Measurements from ENCODE around the gene ATP1A1. TPM values are rescaled to one million over a fixed set of nuclear protein-coding genes. Genes with fewer than 3 reads are reported as not detected.

Gene ATP1A1
- total RNA-seq, 1 experiment from 2014 or later = 378 TPM

- BruUV-seq (replicated peaks) = no TSS peak
- POLR2A ChIA-PET = interaction anchor here (1.1 to 2.3 kb wide), 3 partner anchors 12 to 28 kb away, joined by 4 to 13 read pairs (median 11); no protein-coding TSS in a partner anchor
- DNase-seq (ENCODE audit: unreplicated experiment) = no peak
- no peaks in the 10 kb centered on the region for H3K9me3 Mint-ChIP-seq (ENCODE audit: unreplicated experiment)
- H3K27me3 Mint-ChIP-seq (ENCODE audit: insufficient read depth, unreplicated experiment) = no peaks in the 10 kb centered on the region
- intact Hi-C loops (cut with micrococcal nuclease) = no loop called here
- peaks cover 10% of the 10 kb centered on the region for H3K4me1 Mint-ChIP-seq (ENCODE audit: insufficient read depth, unreplicated experiment)
- H3K4me3 Mint-ChIP-seq (ENCODE audit: unreplicated experiment) = no peak overlapping the region
- H3K27ac Mint-ChIP-seq (ENCODE audit: low read depth, unreplicated experiment) = peak overlapping the region; percentile 21
- CTCF ChIA-PET = interaction anchor here (0.5 to 1.1 kb wide), 4 partner anchors 13 to 222 kb away, joined by 3 to 5 read pairs (median 4); no protein-coding TSS in a partner anchor
- no peaks in the 10 kb centered on the region for H3K36me3 Mint-ChIP-seq (ENCODE audit: insufficient read depth, unreplicated experiment)
- TF ChIP-seq CTCF (IDR thresholded peaks at IDR 0.05; ENCODE audit: unreplicated experiment) = no peak
Observed at GRCh38 chr1:116347696-116348095, 25.3 kb upstream of the ATP1A1 start.

- no peak overlapping the region for H3K27ac Mint-ChIP-seq (ENCODE audit: low read depth, unreplicated experiment)
- no peaks in the 10 kb centered on the region for H3K27me3 Mint-ChIP-seq (ENCODE audit: insufficient read depth, unreplicated experiment)
- no peak for TF ChIP-seq CTCF (IDR thresholded peaks at IDR 0.05; ENCODE audit: unreplicated experiment)
- DNase-seq (ENCODE audit: unreplicated experiment) = no peak
- CTCF ChIA-PET = no interaction called here
- H3K9me3 Mint-ChIP-seq (ENCODE audit: unreplicated experiment) = no peaks in the 10 kb centered on the region
- POLR2A ChIA-PET = interaction anchor here (0.7 kb wide), 1 partner anchor 27 kb away, joined by 3 read pairs; no protein-coding TSS in a partner anchor
- no TSS peak for BruUV-seq (replicated peaks)
- intact Hi-C loops (cut with micrococcal nuclease) = no loop called here
- peaks cover 15% of the 10 kb centered on the region for H3K4me1 Mint-ChIP-seq (ENCODE audit: insufficient read depth, unreplicated experiment)
- H3K36me3 Mint-ChIP-seq (ENCODE audit: insufficient read depth, unreplicated experiment) = peaks cover 6% of the 10 kb centered on the region
- H3K4me3 Mint-ChIP-seq (ENCODE audit: unreplicated experiment) = no peak overlapping the region
Observed at GRCh38 chr1:116350097-116350645, 22.9 kb upstream of the ATP1A1 start.

GRCh38 chr1:116351914-116352313 lies 21.1 kb upstream of the ATP1A1 start:
- POLR2A ChIA-PET = interaction anchor here (0.7 to 3.6 kb wide), 2 partner anchors 23 to 204 kb away, joined by 3 to 12 read pairs; no protein-coding TSS in a partner anchor
- Mint-ChIP-seq H3K4me3 (ENCODE audit: unreplicated experiment) (no peak overlapping the region), H3K27ac (ENCODE audit: low read depth, unreplicated experiment) (no peak overlapping the region), H3K9me3 (ENCODE audit: unreplicated experiment) (no peaks in the 10 kb centered on the region), H3K36me3 (ENCODE audit: insufficient read depth, unreplicated experiment) (peaks cover 6% of the 10 kb centered on the region), H3K4me1 (ENCODE audit: insufficient read depth, unreplicated experiment) (peaks cover 16% of the 10 kb centered on the region), H3K27me3 (ENCODE audit: insufficient read depth, unreplicated experiment) (no peaks in the 10 kb centered on the region)
- TF ChIP-seq CTCF (IDR thresholded peaks at IDR 0.05; ENCODE audit: unreplicated experiment) = no peak
- intact Hi-C loops (cut with micrococcal nuclease) = no loop called here
- DNase-seq (ENCODE audit: unreplicated experiment) = no peak
- no TSS peak for BruUV-seq (replicated peaks)
- CTCF ChIA-PET = interaction anchor here (0.9 kb wide), 1 partner anchor 15 kb away, joined by 4 read pairs; no protein-coding TSS in a partner anchor

GRCh38 chr1:116352349-116352813 lies 20.7 kb upstream of the ATP1A1 start:
- H3K4me1 Mint-ChIP-seq (ENCODE audit: insufficient read depth, unreplicated experiment) = peaks cover 15% of the 10 kb centered on the region
- ChIA-PET CTCF (interaction anchor here (0.9 kb wide), 1 partner anchor 14 kb away, joined by 4 read pairs; no protein-coding TSS in a partner anchor), POLR2A (interaction anchor here (0.6 to 3.6 kb wide), 4 partner anchors 23 to 704 kb away, joined by 3 to 12 read pairs (median 3); no protein-coding TSS in a partner anchor)
- H3K36me3 Mint-ChIP-seq (ENCODE audit: insufficient read depth, unreplicated experiment) = peaks cover 6% of the 10 kb centered on the region
- no peaks in the 10 kb centered on the region for H3K9me3 Mint-ChIP-seq (ENCODE audit: unreplicated experiment)
- no peak for DNase-seq (ENCODE audit: unreplicated experiment)
- no peak overlapping the region for H3K27ac Mint-ChIP-seq (ENCODE audit: low read depth, unreplicated experiment)
- intact Hi-C loops (cut with micrococcal nuclease) = no loop called here
- BruUV-seq (replicated peaks) = no TSS peak
- TF ChIP-seq CTCF (IDR thresholded peaks at IDR 0.05; ENCODE audit: unreplicated experiment) = no peak
- no peak overlapping the region for H3K4me3 Mint-ChIP-seq (ENCODE audit: unreplicated experiment)
- no peaks in the 10 kb centered on the region for H3K27me3 Mint-ChIP-seq (ENCODE audit: insufficient read depth, unreplicated experiment)
